ENCODE measurements around the gene SUPT5H.

The SUPT5H gene

GRCh38 chr19:39525205-39525604 lies 79.8 kb downstream of the SUPT5H start:
- in situ Hi-C loops (cut with MboI; ENCODE audit: low sequenced_read_pairs, unreplicated experiment), result no loop called here
- TF ChIP-seq CTCF (IDR thresholded peaks at IDR 0.05; ENCODE audit: borderline replicate concordance, control extremely low read depth, extremely low read depth, insufficient read depth, missing control alignments), result no peak
- no peak for DNase-seq (ENCODE audit: low spot score)
